ENCODE results near the gene TUT1. TPM values are rescaled to one million over a fixed set of nuclear protein-coding genes. Genes with fewer than 3 reads are reported as not detected.

The TUT1 gene
- total RNA-seq, 2 experiments from 2014 or later: 22.5 to 38.2 TPM

GRCh38 chr11:62546929-62547625, 44.2 kb downstream of the TUT1 start:
- intact Hi-C loops (cut with micrococcal nuclease; ENCODE audit: unreplicated experiment): no loop called here
- Histone ChIP-seq H3K9me2 (ENCODE audit: insufficient read depth, low read length) (no peaks in the 10 kb centered on the region), H3K4me3 (ENCODE audit: low read depth, low read length, poor library complexity, severe bottlenecking) (no peak overlapping the region), H2AFZ (ENCODE audit: low read length) (no peak overlapping the region), H3K4me2 (ENCODE audit: low read length) (no peak overlapping the region), H3K4me1 (ENCODE audit: insufficient read depth, low read length, poor library complexity, severe bottlenecking) (peaks cover 15% of the 10 kb centered on the region), H3K27ac (ENCODE audit: low read depth, low read length, poor library complexity, severe bottlenecking) (no peak overlapping the region), H4K20me1 (ENCODE audit: insufficient read depth, low read length) (no peaks in the 10 kb centered on the region), H3K36me3 (ENCODE audit: insufficient read depth, low read length) (no peaks in the 10 kb centered on the region), H3K9me3 (ENCODE audit: low read length) (no peaks in the 10 kb centered on the region), H3K79me2 (ENCODE audit: insufficient read depth, low read depth, low read length) (no peaks in the 10 kb centered on the region)
- no TSS peak for BruUV-seq (replicated peaks)
- DNase-seq (ENCODE audit: low spot score): no peak
- POLR2A ChIA-PET: no interaction called here
- TF ChIP-seq CTCF (conservative IDR thresholded peaks at IDR 0.05; ENCODE audit: low read length): no peak
- no peak for TF ChIP-seq EZH2phosphoT487 (IDR thresholded peaks at IDR 0.05; ENCODE audit: borderline replicate concordance, low read depth, low read length)
- CTCF ChIA-PET (ENCODE audit: unreplicated experiment): no interaction called here

GRCh38 chr11:62546244-62546928, 44.9 kb downstream of the TUT1 start, which contains the start of gene AHNAK:
TSS of gene AHNAK (minus strand) at chr11:62546806. CDS start at chr11:62536098, 10,708 bp downstream.
- intact Hi-C loops (cut with micrococcal nuclease; ENCODE audit: unreplicated experiment): no loop called here
- Histone ChIP-seq H2AFZ (ENCODE audit: low read length) (no peak within 1 kb of the TSS), H3K4me3 (ENCODE audit: low read depth, low read length, poor library complexity, severe bottlenecking) (no peak within 1 kb of the TSS), H3K36me3 (ENCODE audit: insufficient read depth, low read length) (no peaks in the 10 kb centered on the region), H3K9me3 (ENCODE audit: low read length) (no peaks in the 10 kb centered on the region), H3K4me2 (ENCODE audit: low read length) (no peak within 1 kb of the TSS), H3K9me2 (ENCODE audit: insufficient read depth, low read length) (no peaks in the 10 kb centered on the region), H4K20me1 (ENCODE audit: insufficient read depth, low read length) (no peaks in the 10 kb centered on the region), H3K79me2 (ENCODE audit: insufficient read depth, low read depth, low read length) (no peaks in the 10 kb centered on the region), H3K4me1 (ENCODE audit: insufficient read depth, low read length, poor library complexity, severe bottlenecking) (peaks cover 16% of the 10 kb centered on the region), H3K27ac (ENCODE audit: low read depth, low read length, poor library complexity, severe bottlenecking) (no peak within 1 kb of the TSS)
- DNase-seq (ENCODE audit: low spot score): no peak
- BruUV-seq (replicated peaks): no TSS peak
- POLR2A ChIA-PET: no interaction called here
- CTCF ChIA-PET (ENCODE audit: unreplicated experiment): no interaction called here
- TF ChIP-seq CTCF (conservative IDR thresholded peaks at IDR 0.05; ENCODE audit: low read length): no peak
- TF ChIP-seq EZH2phosphoT487 (IDR thresholded peaks at IDR 0.05; ENCODE audit: borderline replicate concordance, low read depth, low read length): no peak

Measured in OCI-LY7 (cell line).